Measurements from ENCODE around the gene GMPPB. TPM values are rescaled to one million over a fixed set of nuclear protein-coding genes. Genes with fewer than 3 reads are reported as not detected.

Gene GMPPB
- total RNA-seq, 2 experiments from 2014 or later = 50.7 to 51.8 TPM

- CTCF ChIA-PET = interaction anchor here (0.6 kb wide), 1 partner anchor 9 kb away, joined by 3 read pairs; no protein-coding TSS in a partner anchor
- POLR2A ChIA-PET = no interaction called here
Observed at GRCh38 chr3:49733551-49733950, 9.8 kb upstream of the GMPPB start.

GRCh38 chr3:49732597-49732996 is 8.8 kb upstream of the GMPPB start:
- POLR2A ChIA-PET = no interaction called here
- CTCF ChIA-PET = no interaction called here

GRCh38 chr3:49729966-49730609 is 6.3 kb upstream of the GMPPB start:
- ChIA-PET POLR2A (no interaction called here), CTCF (no interaction called here)

GRCh38 chr3:49727924-49728361 is 4.2 kb upstream of the GMPPB start:
- ChIA-PET POLR2A (no interaction called here), CTCF (no interaction called here)

- CTCF ChIA-PET = no interaction called here
- POLR2A ChIA-PET = interaction anchor here (0.6 kb wide), 1 partner anchor 302 kb away, joined by 5 read pairs; no protein-coding TSS in a partner anchor
Observed at GRCh38 chr3:49727154-49727923, 3.6 kb upstream of the GMPPB start.

GRCh38 chr3:49725906-49726681 is 2.3 kb upstream of the GMPPB start:
- CTCF ChIA-PET = interaction anchor here (1.5 kb wide), 1 partner anchor 77 kb away, joined by 4 read pairs; the partner anchor contains the start of gene INKA1
- POLR2A ChIA-PET = interaction anchor here (0.6 kb wide), 1 partner anchor 388 kb away, joined by 7 read pairs; no protein-coding TSS in a partner anchor

- ChIA-PET CTCF (interaction anchor here (0.6 to 1.0 kb wide), 2 partner anchors 9 to 185 kb away, joined by 3 read pairs; no protein-coding TSS in a partner anchor), POLR2A (interaction anchor here (1.4 kb wide), 1 partner anchor 170 kb away, joined by 3 read pairs; the partner anchor contains the start of gene BSN)
Observed at GRCh38 chr3:49724586-49724985, 835 bp upstream of the GMPPB start.

GRCh38 chr3:49723296-49723627 is 489 bp downstream of the GMPPB start:
- ChIA-PET POLR2A (interaction anchor here (0.6 to 1.4 kb wide), 5 partner anchors 8 to 253 kb away, joined by 3 to 4 read pairs (median 3); partner anchors contain the start of genes BSN and IP6K1), CTCF (interaction anchor here (1.0 kb wide), 1 partner anchor 184 kb away, joined by 3 read pairs; no protein-coding TSS in a partner anchor)

- CTCF ChIA-PET = no interaction called here
- POLR2A ChIA-PET = interaction anchor here (0.6 to 1.4 kb wide), 5 partner anchors 8 to 253 kb away, joined by 3 to 4 read pairs (median 3); partner anchors contain the start of genes BSN and IP6K1
Observed at GRCh38 chr3:49722896-49723295, 855 bp downstream of the GMPPB start.

GRCh38 chr3:49721896-49722781 is 1.6 kb downstream of the GMPPB start:
- POLR2A ChIA-PET = interaction anchor here (1.1 kb wide), 1 partner anchor 81 kb away, joined by 3 read pairs; the partner anchor contains the start of gene INKA1

GRCh38 chr3:49721596-49721895 is 2.2 kb downstream of the GMPPB start:
- ChIA-PET CTCF (interaction anchor here (0.6 kb wide), 1 partner anchor 129 kb away, joined by 3 read pairs; no protein-coding TSS in a partner anchor), POLR2A (interaction anchor here (1.1 kb wide), 1 partner anchor 82 kb away, joined by 3 read pairs; the partner anchor contains the start of gene INKA1)

More at GRCh38 chr3:49721896-49722781, 1.6 kb downstream of the GMPPB start:
- CTCF ChIA-PET = interaction anchor here (0.6 kb wide), 1 partner anchor 129 kb away, joined by 3 read pairs; no protein-coding TSS in a partner anchor

- ChIA-PET CTCF (interaction anchor here (0.6 to 0.7 kb wide), 2 partner anchors 113 to 130 kb away, joined by 3 read pairs; no protein-coding TSS in a partner anchor), POLR2A (interaction anchor here (1.1 kb wide), 1 partner anchor 83 kb away, joined by 3 read pairs; the partner anchor contains the start of gene INKA1)
Observed at GRCh38 chr3:49720855-49721595, 2.7 kb downstream of the GMPPB start.

GRCh38 chr3:49719214-49719884 is 4.4 kb downstream of the GMPPB start, which contains the start of gene AMIGO3:
Gene AMIGO3 (minus strand): TSS chr3:49719684. CDS start chr3:49719465, 219 bp downstream.
- ChIA-PET POLR2A (interaction anchor here (0.7 to 0.9 kb wide), 3 partner anchors 17 to 608 kb away, joined by 4 to 5 read pairs (median 4); partner anchors contain the start of genes IP6K1 and TUSC2), CTCF (interaction anchor here (0.9 to 1.7 kb wide), 5 partner anchors 15 to 180 kb away, joined by 3 to 9 read pairs (median 4); no protein-coding TSS in a partner anchor)

GRCh38 chr3:49718858-49719213 is 4.9 kb downstream of the GMPPB start:
- CTCF ChIA-PET = interaction anchor here (1.0 to 1.7 kb wide), 4 partner anchors 15 to 179 kb away, joined by 3 to 5 read pairs (median 4); no protein-coding TSS in a partner anchor
- POLR2A ChIA-PET = interaction anchor here (0.7 to 0.9 kb wide), 2 partner anchors 16 to 67 kb away, joined by 4 to 5 read pairs; partner anchors contain the start of gene IP6K1

GRCh38 chr3:49717959-49718857 is 5.5 kb downstream of the GMPPB start:
- CTCF ChIA-PET = interaction anchor here (1.0 to 1.5 kb wide), 3 partner anchors 14 to 179 kb away, joined by 3 to 5 read pairs (median 4); no protein-coding TSS in a partner anchor

More at GRCh38 chr3:49717959-49718857, 5.5 kb downstream of the GMPPB start:
- POLR2A ChIA-PET = interaction anchor here (0.7 kb wide), 2 partner anchors 15 to 1818 kb away, joined by 3 to 5 read pairs; no protein-coding TSS in a partner anchor

Data from activated CD8-positive, alpha-beta memory T cell treated with anti-CD3 and anti-CD28 coated beads for 36 hours (primary cell).